CD4-positive, alpha-beta T cell treated with Interferon gamma for 1 hour (primary cell): Measurements from ENCODE around the gene TTC7B.
"Not testable (repeated sequence)": the region's sequence is repeated elsewhere in the genome, so short reads cannot be mapped to it uniquely, and the experiment has no call there.

Experiments used
- DNase-seq: peaks from one replicate; pipeline ENCODE4 v3.0.0-alpha.2; 2020

TTC7B gene

DNA sequence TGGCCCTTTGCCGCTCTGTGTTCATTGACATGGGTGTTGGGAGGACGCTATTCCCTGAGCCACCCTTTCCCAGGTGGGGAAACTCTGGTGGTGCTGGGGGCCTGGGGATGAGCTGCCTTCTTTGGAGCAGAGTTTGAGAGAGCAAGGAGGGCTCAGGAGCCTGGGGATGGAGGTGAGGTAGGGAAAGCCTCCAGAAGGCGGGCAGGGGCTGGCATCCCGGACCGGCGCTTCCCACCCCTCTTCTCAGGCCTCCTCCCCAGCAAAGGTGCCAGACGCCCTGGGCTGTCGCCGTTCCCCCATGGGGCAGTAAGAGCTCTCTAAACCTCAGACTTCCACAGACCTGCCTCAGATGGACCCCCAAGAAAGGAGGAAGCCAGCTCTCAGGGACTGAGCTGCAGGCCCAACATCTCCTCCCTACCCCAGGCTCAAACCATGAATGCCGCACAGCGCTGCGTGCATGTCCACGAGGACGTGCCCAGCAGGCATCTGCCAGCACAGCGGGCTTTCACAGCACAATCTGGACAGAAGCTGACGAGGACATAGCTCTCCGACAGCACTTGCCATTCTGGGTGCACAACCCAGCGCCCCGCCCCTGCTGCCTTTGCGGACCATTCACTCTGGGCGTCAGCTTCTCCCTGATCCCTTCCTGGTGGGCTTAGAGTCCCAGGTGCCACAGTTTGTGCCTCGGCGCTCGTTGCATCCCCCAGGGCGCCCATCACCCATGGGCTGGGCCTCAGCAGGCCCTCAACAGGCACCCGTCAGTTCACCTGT, 14.9 kb upstream of the TTC7B start:
- DNase-seq, result no peak

DNA sequence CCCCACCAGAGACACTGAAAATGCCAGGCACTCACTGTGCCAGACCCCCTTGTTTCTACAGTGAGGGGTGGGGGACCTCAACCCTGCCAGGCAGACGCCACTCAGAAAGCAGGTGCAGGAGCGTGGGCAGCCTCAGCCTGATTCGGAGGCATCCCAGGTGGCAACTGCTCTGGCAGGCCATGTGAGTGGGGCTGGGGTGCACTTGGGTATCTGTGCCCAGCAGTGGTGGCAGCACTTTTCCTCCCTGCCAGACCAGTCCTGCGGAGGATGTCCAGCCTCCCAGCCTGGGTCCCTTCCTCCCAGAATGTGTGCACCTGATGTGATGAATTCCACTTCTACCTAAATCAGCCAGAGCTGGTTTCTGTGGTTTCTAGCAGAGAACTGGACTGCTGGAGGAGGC, 13.4 kb upstream of the TTC7B start:
- DNase-seq, result no peak

DNA sequence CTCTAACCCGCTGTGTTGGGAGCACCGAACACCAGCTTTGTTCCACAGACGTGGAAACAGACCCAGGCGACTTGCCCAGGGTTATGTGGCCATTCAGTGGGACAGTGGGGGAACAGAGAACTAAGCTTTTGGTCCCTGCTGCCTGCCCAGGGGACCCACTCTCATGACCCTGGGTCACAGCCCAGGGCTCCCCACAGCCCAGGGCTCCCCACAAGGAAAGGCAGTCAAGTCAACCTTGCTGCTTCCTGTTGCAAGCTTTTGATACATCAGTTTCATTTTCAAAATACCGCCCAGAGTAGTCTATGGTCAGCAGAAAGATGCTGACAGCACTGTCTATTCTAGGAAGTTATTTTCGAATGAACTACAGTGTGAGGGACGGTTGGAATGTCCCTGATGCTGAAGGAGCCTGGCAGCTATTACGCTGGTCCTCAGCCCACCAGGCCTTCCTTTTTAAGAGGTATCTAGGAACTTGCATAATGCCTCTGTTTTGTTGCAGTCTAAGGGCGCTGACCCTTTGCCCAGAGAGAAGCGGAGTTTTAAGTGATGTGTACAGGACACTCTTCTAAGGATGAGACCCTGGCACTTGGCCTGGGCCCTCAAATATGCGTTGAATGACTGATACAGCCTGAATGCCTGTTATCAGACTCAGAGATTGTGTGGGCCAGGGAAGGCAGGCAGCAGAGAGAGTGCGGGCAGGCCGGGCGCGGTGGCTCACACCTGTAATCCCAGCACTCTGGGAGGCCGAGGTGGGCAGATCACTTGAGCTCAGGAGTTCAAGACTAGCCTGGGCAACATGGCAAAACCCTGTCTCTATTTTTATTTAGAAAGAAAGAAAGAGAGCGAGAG, 12.6 kb upstream of the TTC7B start:
- peak; percentile 29 for DNase-seq

DNA sequence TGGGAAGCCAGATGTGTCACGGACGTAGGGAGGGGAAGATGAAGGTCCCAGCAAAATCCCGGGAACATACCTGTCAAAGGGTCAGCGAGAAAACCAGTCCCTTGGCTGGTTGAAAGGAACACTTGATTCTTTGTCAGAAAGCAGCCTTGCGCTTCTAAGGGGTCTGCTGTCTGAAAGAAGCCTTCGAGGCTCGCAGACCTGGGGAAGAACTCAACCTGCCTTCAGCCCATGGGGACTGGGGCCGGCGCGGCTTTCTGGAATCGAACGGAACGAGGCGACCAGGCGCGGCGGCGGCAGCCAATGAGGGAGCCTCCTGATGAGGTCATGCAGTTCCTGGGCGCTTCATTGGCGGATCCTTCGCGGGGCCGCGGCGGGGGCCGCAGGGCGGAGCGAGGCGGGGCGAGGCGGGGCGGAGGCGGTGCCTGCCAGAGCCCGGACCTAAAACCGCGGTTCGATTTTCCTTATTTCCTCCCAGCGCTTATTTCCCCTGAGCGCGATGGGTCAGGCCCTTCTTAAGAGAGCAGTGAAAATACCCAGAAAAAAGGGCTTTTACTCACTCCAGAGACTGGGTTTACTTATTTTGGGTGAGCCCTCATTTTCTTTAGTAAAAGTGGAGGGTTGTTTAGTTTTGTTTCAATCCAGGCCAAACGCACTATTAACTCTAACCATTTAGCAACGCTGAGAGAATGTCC, 11.8 kb upstream of the TTC7B start:
- peak; percentile 90 for DNase-seq

DNA sequence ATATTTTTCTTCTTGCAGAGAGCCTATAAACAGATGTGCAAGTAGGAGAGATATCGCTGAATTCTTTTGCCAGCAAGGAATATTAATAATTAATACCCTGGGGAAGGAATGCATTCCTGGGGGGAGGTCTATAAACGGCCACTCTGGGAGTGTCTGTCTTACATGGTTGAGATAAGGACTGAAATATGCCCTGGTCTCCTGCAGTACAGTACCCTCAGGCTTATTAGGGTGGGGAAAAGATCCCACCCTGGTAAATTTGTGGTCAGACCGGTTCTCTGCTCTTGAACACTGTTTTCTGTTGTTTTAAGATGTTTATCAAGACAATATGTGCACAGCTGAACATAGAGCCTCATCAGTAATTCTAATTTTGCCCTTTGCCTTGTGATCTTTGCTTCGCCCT, 7.3 kb upstream of the TTC7B start:
- not testable (repeated sequence) for DNase-seq

DNA sequence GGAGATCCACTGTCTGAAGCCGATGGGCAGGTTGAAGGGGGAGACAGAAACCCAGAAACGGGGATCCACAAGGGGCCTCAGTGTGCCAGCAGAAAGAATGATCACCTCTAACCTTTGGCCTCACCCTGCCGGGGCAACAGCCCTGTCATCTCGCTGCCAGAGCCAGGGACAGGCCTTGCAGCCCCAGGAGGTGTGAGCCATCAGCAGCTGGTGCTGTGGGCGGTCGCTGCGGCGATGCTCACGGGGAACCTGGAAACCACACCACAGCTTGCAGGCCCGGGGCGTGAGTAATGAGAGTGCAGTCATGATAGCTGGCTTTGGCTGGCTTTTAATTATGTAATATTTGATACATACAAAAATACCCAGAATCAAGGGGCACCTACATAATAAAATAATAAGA, 4.7 kb upstream of the TTC7B start:
- peak; percentile 59 for DNase-seq

DNA sequence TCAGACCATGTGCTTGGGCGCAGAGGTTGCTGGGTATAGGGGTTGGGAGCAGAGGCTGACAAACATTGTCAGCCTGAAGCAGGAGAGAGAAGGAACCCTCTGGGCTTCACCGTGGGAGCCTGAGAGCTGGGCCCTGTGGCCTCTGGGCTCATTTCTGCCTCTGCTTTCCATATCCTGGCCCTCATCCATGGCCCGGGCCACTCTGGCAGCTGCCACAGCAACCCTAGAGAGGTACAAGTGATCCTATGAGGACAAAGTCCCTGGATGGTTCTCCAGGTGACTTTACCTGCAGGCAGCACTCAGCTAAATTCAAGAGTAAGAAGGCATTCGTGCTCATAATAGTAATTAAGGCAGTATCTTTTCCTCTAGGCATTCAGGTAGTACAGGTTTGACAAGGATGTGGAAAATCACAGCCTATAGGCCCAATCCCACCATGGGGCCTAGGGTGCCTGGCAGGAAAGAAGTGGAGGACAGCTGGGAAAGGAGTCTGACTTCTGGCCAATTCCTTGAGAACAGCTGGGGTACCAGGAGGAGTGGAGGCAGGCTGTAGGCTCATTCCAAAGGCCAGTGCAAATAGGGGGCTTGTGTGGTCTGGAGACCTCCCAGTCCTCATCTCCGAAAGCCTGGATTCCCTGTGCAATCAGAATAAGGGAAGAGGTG, 3.6 kb upstream of the TTC7B start:
- DNase-seq, result no peak

DNA sequence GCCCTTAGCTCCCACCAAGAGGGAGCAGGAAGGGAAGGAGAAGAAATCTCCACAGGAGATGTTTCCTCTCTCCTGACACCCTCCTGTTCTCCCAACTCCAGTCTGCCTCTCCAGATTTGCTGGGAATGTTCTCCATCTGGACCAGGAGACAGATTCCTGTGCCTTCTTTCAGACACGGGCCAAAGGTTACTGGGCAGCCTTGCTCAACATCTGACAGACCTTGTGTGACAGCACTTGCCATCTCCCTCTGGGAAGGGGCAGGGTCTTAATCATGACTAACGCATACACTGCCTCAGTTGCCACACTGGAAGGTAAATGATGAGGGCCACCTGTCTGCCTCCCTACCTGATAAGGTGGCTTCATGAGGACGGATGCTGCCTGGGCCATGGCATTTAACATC, 2.5 kb upstream of the TTC7B start:
- DNase-seq, result no peak

DNA sequence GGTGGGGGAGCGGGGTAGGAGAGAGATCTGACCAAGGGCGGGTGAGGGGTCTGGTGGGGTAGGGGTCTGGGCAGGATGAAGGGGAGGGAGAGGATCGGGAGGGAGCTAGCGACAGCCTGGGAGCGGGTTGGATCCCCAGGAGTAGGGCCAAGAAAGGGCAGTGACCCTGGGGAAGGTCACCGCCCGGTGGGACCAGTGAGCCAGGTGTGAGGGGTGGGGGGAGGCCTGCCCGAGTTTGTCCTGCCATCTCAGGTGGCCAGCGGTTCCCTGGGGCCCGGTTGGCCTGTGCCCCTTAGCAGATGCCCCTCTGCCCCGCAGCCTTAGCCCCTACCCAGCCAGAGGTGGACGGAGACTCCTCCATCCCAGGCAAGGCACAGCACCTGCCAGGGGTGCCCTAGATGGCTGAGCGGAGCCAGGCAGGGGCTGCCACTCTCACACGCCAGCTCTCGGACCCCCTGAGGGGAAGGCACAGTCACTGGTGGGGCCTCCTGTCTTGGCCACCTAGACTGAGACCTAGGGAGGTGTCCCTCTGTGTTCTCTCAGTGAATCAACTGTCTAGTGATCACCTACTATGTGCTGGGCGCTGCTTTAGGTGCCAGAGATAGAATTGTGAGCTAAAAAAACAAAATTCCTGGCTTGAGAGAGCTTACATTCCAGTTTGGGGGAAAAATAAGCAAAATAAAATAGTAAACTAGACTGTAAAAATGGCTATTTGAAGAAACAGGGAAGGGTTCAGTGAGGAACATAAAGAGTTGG, 629 bp upstream of the TTC7B start:
- DNase-seq, result no peak

DNA sequence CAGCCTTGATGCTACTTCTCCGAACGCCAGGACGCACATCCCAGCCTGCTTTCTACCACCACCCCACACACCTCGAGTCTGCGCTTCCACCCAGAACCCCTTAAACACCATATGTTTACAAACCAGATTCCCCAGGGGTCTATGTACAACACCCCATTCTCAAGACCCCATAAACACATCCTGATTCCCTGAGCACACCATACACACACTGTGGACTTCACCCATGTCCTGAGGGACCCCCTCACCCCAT, 733 bp downstream of the TTC7B start:
- no peak for DNase-seq

DNA sequence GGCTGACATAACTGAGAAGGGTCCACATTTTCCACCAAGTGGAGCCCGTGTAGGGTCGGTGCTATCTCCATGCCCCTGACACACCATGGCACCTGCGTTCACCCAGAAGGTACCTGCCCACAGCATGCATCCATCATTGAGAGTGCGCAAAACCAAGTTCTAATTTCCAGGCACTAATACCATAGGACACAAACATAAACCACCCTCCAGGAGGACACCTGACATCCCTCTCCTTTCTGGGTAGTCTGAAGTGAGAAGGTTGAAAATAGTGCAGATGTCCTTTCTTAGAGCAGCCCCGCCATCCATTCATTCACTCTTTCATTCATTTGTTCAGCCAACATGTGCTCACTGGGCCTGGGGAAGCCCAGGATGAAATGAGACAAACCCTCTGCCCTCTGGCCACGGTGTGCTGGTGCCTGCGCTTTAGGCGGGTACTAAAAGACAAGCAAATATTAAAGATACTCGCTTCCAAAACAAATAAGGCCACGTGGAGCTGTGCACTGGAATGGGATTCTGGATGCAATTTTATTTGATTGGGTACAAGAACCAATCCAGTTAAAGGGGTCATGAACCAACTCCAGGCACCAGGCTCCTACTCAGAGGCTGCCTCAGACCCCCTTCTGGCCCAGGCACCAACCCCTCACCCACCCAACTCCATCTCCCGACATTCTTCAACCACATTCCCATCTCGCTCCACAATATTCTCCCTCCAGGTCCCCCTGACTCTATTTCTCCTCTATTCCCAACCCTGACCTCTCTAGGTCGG, 1.2 kb downstream of the TTC7B start:
- no peak for DNase-seq

DNA sequence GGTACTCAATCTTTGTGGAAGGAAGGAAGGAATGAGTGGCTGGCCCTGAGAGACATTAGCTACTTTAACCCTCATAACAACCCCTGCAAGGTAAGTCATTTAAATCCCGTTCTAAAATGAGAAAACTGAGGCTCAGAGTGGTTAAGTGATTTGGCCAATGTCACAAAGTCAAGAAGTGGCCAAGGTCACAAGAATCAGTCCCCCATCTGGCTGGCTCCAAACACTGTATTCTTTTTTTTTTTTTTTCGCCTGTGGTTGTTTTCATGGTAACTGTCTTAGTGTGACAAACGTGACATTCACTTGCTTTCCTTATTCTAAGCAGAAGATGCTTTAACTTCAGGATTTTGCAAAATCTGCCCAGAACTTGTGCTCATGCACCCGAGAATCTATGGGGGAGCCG, 2.8 kb downstream of the TTC7B start:
- DNase-seq, result no peak

DNA sequence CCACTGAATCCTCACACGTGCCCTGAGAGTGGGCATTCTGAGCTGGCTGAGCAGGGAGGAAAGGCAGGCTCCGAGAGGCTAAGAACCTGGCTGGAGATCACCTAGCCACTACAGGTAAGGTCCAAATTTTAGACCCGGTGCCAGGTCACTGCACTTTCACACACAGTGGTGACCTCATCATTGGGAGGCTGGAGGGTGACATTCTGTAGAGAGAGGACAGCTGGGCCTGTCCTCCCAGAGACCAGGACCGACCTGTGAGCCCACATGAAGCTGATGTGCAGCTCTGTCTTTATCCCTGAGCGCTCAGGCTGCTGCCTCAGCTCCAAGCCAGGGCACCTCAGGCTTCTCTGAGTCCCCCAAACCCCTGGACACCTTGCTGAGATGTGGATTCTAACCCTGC, 4.1 kb downstream of the TTC7B start:
- DNase-seq, result no peak

DNA sequence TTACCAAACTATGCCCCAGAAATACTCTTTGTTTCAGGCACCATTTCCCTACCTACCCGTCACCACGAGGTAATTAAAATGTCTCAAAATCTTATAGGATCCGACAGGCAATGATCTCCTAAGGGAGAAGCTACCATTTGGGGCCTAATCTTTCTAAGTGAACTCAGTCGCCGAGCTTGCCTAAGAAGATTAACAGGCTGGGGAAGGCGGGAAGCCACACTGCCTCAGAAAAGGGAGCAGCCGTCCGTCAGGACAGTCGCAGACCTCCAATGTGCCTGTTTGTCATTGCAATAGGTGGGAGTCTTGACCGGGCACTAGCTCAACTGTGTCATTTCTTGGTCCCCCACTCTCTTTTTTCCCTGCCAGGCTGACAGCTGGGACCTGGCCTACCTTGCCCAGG, 4.6 kb downstream of the TTC7B start:
- no peak for DNase-seq

DNA sequence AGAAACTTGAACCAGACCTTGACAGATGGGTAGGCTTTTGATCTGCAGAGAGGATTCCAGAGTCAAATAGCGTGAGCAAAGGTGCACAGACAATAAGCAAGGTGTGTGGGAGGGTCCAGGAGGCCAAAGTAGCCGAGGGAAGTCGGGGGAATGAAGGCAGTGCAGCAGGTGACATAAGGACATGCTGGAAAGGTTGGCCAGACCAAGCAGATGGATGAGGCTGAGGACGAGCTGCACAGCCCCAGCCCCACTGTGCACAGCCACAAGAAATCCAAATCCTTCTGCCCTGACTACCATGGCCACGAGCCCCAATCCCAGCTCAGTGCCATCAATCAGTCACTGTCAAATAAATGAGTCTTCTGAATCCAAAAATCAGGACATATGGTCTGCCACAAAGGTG, 5.4 kb downstream of the TTC7B start:
- no peak for DNase-seq

DNA sequence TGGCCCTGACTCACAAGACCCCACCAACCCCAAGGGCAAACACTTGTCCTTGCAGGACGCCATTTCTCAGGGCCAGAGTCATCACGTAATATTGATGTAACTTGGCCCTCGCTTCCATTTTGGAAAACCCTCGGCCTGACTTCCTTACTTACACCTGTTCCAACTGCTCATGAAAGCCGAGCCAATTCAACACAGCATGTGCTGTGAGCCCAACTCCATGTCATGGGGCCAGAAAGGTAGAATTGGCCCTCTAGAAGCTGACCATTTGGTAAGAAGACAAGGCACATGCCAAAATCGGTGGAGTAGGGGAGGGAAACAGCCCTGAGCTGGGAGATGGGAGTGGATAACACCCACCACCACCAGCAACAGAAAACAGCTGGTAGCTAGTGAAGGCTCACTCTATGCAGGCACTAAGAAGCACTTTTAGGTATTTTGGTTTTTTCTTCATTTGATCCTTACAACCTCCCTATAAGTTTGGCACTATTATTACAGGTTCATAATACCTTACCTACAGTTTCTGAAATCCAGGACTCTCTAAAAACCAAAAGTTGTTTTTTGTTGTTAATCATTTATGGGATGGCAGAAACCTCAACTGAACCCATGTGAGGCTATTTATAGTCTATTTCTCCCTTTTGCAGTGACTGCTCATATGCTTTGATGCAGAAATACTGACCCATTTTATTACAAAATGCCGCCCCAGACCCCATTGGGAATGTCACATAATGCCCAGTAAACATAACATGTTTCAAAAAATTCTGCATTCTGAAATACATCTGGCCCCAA, 6.5 kb downstream of the TTC7B start:
- no peak for DNase-seq

DNA sequence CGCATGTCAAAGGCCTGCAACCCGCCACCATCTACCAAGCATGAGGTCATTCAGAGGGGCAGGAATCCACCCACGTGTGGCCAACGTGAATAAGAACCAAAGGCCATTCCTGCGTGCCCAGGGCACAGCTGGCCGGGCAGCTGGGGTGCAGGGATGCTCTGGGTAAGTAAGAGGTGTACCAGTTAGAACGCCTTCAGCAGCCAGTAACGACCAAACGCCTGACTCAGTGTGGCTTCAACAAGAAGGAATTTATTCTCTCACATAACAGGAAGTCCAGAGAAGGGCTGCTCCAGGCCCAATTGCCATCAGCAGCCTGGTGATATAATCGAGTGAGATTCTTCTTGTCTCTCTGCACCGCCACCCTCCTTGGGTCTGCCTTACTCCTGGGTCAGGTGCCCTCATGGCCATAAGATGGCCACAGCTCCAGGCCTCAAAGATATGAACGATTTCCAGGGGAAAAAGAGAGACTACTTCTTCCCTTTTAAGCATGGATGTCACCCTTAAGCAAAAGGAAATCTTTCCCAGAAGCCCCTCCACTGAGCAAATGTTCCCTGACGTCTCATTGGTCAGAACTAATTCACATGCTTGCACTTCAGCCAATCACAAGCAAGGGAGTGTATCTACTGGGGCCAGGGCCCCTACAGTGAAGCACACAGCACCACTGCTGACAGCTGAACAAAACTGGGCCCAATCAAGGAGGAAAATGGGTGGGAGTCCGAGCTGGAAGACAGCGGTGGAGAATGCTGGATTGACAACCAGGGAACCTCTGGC, 7.3 kb downstream of the TTC7B start:
- DNase-seq, result no peak

DNA sequence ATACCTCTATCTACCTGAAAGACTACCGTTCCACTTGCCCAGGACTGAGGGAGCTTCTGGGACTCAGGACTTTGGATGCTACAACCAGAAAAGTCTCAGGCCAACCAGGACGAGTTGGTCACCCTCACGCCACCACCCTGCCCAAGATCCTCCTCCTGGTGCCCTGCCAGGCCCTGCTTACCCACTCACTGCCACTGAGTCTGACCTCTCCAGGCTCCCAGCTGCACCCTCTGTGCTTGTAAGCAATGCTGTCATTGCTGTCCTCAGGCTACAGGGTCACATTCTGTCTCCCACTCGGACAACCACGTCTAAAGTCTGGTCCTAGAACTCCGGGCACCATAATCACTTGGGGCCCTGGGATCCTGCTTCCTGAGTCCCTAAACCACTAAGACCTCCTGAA, 9.2 kb downstream of the TTC7B start:
- DNase-seq, result no peak

DNA sequence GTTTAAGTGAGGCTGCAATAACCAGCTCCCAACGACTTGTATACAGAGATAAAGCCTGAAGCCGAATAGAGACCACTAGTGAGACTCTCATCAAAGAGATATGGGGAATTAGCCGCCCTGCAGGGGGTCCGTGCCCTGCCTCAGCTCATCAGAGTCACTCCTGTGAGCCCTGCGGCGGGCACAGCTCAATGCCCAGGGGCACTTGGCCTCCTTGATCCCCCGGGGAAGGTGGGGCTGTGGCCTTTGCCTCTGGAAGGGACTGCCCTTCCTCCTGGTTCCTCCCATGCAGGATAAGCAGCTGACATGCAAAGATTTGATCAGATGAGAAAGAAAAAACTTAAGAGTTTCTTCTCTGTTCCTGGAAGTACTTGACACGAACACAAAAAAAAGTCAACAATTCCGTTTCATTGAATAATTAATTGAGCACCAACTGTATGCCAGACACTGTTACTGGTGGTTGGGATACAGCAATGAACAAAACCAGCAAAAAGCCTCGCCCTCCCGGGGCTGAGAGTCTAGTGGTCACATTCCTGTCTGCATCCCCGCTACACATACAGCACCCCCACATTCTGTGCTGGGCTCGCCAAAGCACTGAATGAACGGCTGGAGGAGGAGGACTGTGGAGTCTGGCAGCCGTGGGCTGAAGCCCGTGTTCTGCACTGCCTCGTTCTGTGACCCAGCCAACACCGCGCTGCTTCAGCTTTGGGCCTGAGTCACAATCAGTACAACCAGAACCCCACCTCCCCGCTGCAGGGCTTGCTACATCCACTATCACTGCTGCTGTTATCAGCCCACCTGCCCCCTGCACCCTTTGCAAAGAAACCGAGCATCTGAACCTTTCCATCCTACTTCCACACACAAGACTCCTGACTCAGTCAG, 10.3 kb downstream of the TTC7B start:
- DNase-seq, result no peak

DNA sequence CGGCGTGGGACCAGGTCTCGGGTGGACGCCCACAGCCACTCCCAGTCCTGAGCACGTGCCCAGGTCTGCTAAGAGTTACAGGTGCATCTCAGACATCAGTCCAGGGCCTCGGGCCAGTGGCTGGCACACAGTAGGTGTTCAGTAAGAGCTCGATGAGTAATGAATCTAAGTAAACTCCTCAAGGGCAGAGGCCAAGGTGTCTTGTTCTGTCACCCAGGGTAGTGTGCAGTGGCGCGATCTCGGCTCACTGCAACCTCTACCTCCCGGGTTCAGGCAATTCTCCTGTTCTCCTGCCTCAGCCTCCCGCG, 11.2 kb downstream of the TTC7B start:
- no peak for DNase-seq
